HepG2 (cell line): ENCODE measurements around the gene GTPBP6. TPM values are rescaled to one million over a fixed set of nuclear protein-coding genes. Genes with fewer than 3 reads are reported as not detected.

ENCODE experiments used
- ATF4 ChIP-seq, 2 experiments: fragments of 450-650 bp in 1 of 2; sonication (generic) in 1 of 2; formaldehyde crosslinking; IDR thresholded peaks; 2 replicates each; pipeline versions ENCODE4 v1.5.0 to v1.8.0; 2020 to 2022; ENCODE audit warnings: mild to moderate bottlenecking in 1 of 2, missing genetic modification reagents in 1 of 2
- DNMT1 ChIP-seq: sonication (generic); formaldehyde crosslinking; IDR thresholded peaks from 2 replicates; pipeline ENCODE4 v1.5.1; 2020; ENCODE audit warnings: mild to moderate bottlenecking, missing genetic modification reagents
- ESRRA ChIP-seq: sonication (generic); formaldehyde crosslinking; IDR thresholded peaks from 2 replicates; pipeline ENCODE4 v1.5.1; 2020; ENCODE audit warnings: mild to moderate bottlenecking, low read depth, missing genetic modification reagents
- KDM6A ChIP-seq: IDR thresholded peaks from 2 replicates; pipeline ENCODE4 v1.6.1; 2016; ENCODE audit warnings: low read depth
- NFE2L2 ChIP-seq: fragments of 150-350 bp; IDR thresholded peaks from 2 replicates; pipeline ENCODE4 v1.6.1; 2014; ENCODE audit warnings: low read length
- SMAD3 ChIP-seq: sonication (generic); formaldehyde crosslinking; IDR thresholded peaks from 2 replicates; pipeline ENCODE4 v1.4.0; 2020; ENCODE audit warnings: missing genetic modification reagents
- TEAD2 ChIP-seq: sonication (generic); formaldehyde crosslinking; IDR thresholded peaks from 2 replicates; pipeline ENCODE4 v1.9.0; 2021; ENCODE audit warnings: missing genetic modification reagents
- ZHX2 ChIP-seq, 2 experiments: sonication (generic) in 1 of 2; formaldehyde crosslinking in 1 of 2; IDR thresholded peaks; 2 replicates each; pipeline versions ENCODE4 v1.6.1 to v1.9.0; 2014 to 2022; ENCODE audit warnings: antibody characterized with exemption in 1 of 2, borderline replicate concordance in 1 of 2, inconsistent platforms in 1 of 2, low read depth in 1 of 2, missing genetic modification reagents in 1 of 2
- ZNF124 ChIP-seq: sonication (generic); formaldehyde crosslinking; IDR thresholded peaks from 2 replicates; pipeline ENCODE4 v1.4.0; 2020; ENCODE audit warnings: missing genetic modification reagents
- ZNF557 ChIP-seq: sonication (generic); formaldehyde crosslinking; IDR thresholded peaks from 2 replicates; pipeline ENCODE4 v1.4.0; 2020; ENCODE audit warnings: missing genetic modification reagents
- ZNF780A ChIP-seq: sonication (generic); formaldehyde crosslinking; IDR thresholded peaks from 2 replicates; pipeline ENCODE4 v1.8.0; 2022; ENCODE audit warnings: mild to moderate bottlenecking, missing genetic modification reagents, moderate library complexity
- ZNF816 ChIP-seq: sonication (generic); formaldehyde crosslinking; IDR thresholded peaks from 2 replicates; pipeline ENCODE4 v1.8.0; 2022; ENCODE audit warnings: missing genetic modification reagents, mild to moderate bottlenecking, borderline replicate concordance
- polyA plus RNA-seq, 8 experiments: library from polyadenylated mRNA; depleted of rRNA in 3 of 8; stranded (reverse) in 7 of 8; unstranded in 1 of 8; fragments of >200 nt; fragmentation: Illumina TruSeq in 4 of 8; extraction: Trizol in 4 of 8; gene quantifications; 2 replicates each; pipeline versions ENCODE4 v1.2.1 to v1.2.3, GENCODE V29; 2011 to 2016; ENCODE audit warnings: low read depth in 4 of 8, missing spikeins in 1 of 8, mixed read lengths in 1 of 8; ENCODE audit not compliant: insufficient read depth in 1 of 8
- total RNA-seq, 5 experiments: library from RNA; depleted of rRNA; stranded (reverse); fragments of >200 nt; fragmentation: Illumina TruSeq; extraction: Trizol; gene quantifications; 2 replicates each; pipeline ENCODE4 v1.2.3, GENCODE V29; 2016; ENCODE audit warnings: low read depth in 1 of 5

GTPBP6 gene
- total and polyA plus RNA-seq, 2 of the 13 experiments (the other 11 are each of a cell fraction or from before 2014, with no cell fraction given) = 20.2 to 39.6 TPM

- TF ChIP-seq ZHX2 (IDR thresholded peaks at IDR 0.05; ENCODE audit: low read depth) (no peak), ZHX2 (CRISPR knock-in tag; IDR thresholded peaks at IDR 0.05; ENCODE audit: borderline replicate concordance) (no peak), ZNF780A (CRISPR knock-in tag) (no peak), ZNF816 (CRISPR knock-in tag) (no peak), ZNF557 (no peak), KDM6A (CRISPR knock-in tag) (0 out of 2 replicates have a peak, but pooled peaks have one; percentile 51), TEAD2 (no peak), ESRRA (CRISPR knock-in tag) (no peak; the same call in 1 of the 2 replicates), ZNF124 (CRISPR knock-in tag) (no peak), SMAD3 (0 out of 2 replicates have a peak, but pooled peaks have one; percentile 43), NFE2L2 (no peak), DNMT1 (no peak), ATF4 (CRISPR knock-in tag; IDR thresholded peaks at IDR 0.05) (peak; percentile 42 to 92; a peak in 2 of 4 replicates)
- TF ChIP-seq, all 625 proteins: peak for 116
Measured at GRCh38 chrX:262381-262909, 56.2 kb downstream of the GTPBP6 start (continued).
